CD4-positive, alpha-beta memory T cell (primary cell): ENCODE measurements around the gene TMEM234. TPM values are rescaled to one million over a fixed set of nuclear protein-coding genes. Genes with fewer than 3 reads are reported as not detected.
A peak's percentile ranks its signal among the peaks of the same experiment; 100 is the strongest.

ENCODE experiments used
- CTCF ChIA-PET: fragments of 350-600 bp; sonication (Branson Sonifier 250); formaldehyde crosslinking; loops from one replicate; lab custom pipeline; 2021; ENCODE audit warnings: inconsistent platforms; ENCODE audit not compliant: partially characterized antibody; lab: Charles Lee
- POLR2A ChIA-PET: fragments of 350-600 bp; sonication (Branson Sonifier 250); formaldehyde crosslinking; loops from one replicate; lab custom pipeline; 2021; ENCODE audit not compliant: partially characterized antibody; lab: Charles Lee
- DNase-seq, 5 donors: peaks; one replicate each; pipeline versions ENCODE4 v3.0.0 to v3.0.0-alpha.2; 2020 to 2022; ENCODE audit warnings: mixed read lengths in 1 of 5
- H3K27ac ChIP-seq: one replicate; pipeline ENCODE4 v1.7.0; 2013; ENCODE audit warnings: low read depth, low read length
- H3K27me3 ChIP-seq: 2 replicates; pipeline ENCODE4 v1.7.0; 2013; ENCODE audit warnings: mild to moderate bottlenecking, low read length, moderate library complexity; ENCODE audit not compliant: insufficient read depth
- H3K36me3 ChIP-seq: 2 replicates; pipeline ENCODE4 v1.7.0; 2013; ENCODE audit warnings: mild to moderate bottlenecking, low read length, moderate library complexity; ENCODE audit not compliant: insufficient read depth
- H3K4me1 ChIP-seq: 2 replicates; pipeline ENCODE4 v1.7.0; 2013; ENCODE audit warnings: mild to moderate bottlenecking, low read length, moderate library complexity; ENCODE audit not compliant: insufficient read depth
- H3K4me3 ChIP-seq, 2 donors: one replicate each; pipeline ENCODE4 v1.7.0; 2013; ENCODE audit warnings: low read length in 2 of 2, mild to moderate bottlenecking in 1 of 2
- H3K9me3 ChIP-seq, 2 donors: one replicate each; pipeline ENCODE4 v1.7.0; 2013; ENCODE audit warnings: low read length in 2 of 2, control low read depth in 1 of 2; ENCODE audit not compliant: control insufficient read depth in 1 of 2
- H3K27ac Mint-ChIP-seq, 7 donors: one replicate each; pipeline ENCODE4 v1.8.0; 2020 to 2021; ENCODE audit warnings: mixed read lengths in 7 of 7, mild to moderate bottlenecking in 6 of 7, inconsistent platforms in 3 of 7, moderate library complexity in 3 of 7
- H3K27me3 Mint-ChIP-seq, 2 donors: one replicate each; pipeline ENCODE4 v1.8.0; 2020 to 2021; ENCODE audit warnings: mixed read lengths in 2 of 2
- H3K36me3 Mint-ChIP-seq, 2 donors: one replicate each; pipeline ENCODE4 v1.8.0; 2020 to 2021; ENCODE audit warnings: mixed read lengths in 2 of 2, inconsistent platforms in 1 of 2, mild to moderate bottlenecking in 1 of 2
- H3K4me1 Mint-ChIP-seq, 4 donors: one replicate each; pipeline ENCODE4 v1.8.0; 2020 to 2021; ENCODE audit warnings: mixed read lengths in 4 of 4, mild to moderate bottlenecking in 1 of 4
- H3K4me3 Mint-ChIP-seq, 8 donors: one replicate each; pipeline ENCODE4 v1.8.0; 2020 to 2021; ENCODE audit warnings: mixed read lengths in 8 of 8, mild to moderate bottlenecking in 7 of 8, moderate library complexity in 6 of 8, inconsistent platforms in 3 of 8
- H3K9me3 Mint-ChIP-seq, 8 donors: one replicate each; pipeline ENCODE4 v1.8.0; 2020 to 2021; ENCODE audit warnings: mixed read lengths in 8 of 8, mild to moderate bottlenecking in 5 of 8, inconsistent platforms in 3 of 8, moderate library complexity in 1 of 8
- intact Hi-C: fragments of 100-400 bp; cut with micrococcal nuclease; formaldehyde crosslinking; loops from one replicate; pipeline ENCODE4 v1.15.1; 2023
- polyA plus RNA-seq, 2 donors: library from polyadenylated mRNA; unstranded; fragments of 300-500 nt; fragmentation: Illumina TruSeq; gene quantifications; one replicate each; pipeline ENCODE4 v1.2.3, GENCODE V29; 2021
- total RNA-seq, 2 experiments: library from RNA; stranded (reverse); gene quantifications; one replicate each; pipeline ENCODE4 v1.2.3, GENCODE V29; 2021

TMEM234 gene
- total and polyA plus RNA-seq, 4 experiments from 2014 or later: 5.1 to 30.7 (median 16.6) TPM

DNA sequence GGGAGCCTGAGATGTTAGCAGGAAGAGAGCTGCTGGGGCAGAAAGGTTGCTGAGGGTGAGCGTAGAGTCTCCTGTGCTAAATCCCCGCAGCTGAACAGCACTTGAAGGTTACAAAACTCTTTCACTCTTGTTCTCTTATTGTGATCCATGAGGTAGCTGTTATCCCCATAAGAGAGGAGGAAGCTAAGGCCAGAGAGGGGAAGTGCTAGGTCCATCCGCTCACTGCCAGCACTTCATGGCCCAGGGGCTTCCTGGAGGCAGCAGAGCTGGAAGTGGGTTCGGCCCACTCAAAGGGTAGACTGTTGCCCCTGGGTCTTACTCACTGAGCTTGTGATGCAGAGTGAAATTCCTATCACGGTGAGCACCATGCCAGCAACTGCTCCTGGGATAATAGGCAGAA is 5.6 kb downstream of the TMEM234 start:
- Mint-ChIP-seq H3K4me1 (peaks cover 18 to 44% (median 30%) of the 10 kb centered on the region in 4 donors), H3K9me3 (no peaks in the 10 kb centered on the region), H3K36me3 (peaks cover 4 to 26% of the 10 kb centered on the region in 2 donors), H3K4me3 (peak overlapping the region in 3 of 8 donors; percentile 29 to 66 (median 45)), H3K27ac (peak overlapping the region in 5 of 7 donors; percentile 61 to 90 (median 72)), H3K27me3 (no peaks in the 10 kb centered on the region)
- H3K27me3 ChIP-seq: no peaks in the 10 kb centered on the region
- H3K27ac ChIP-seq: no peak overlapping the region
- intact Hi-C loops: no loop called here
- ChIA-PET POLR2A (interaction anchor here (0.5 to 4.1 kb wide), 16 partner anchors 11 to 156 kb away, joined by 3 to 29 read pairs (median 8); partner anchors contain the start of genes CCDC28B, HDAC1, IQCC and MARCKSL1), CTCF (interaction anchor here (0.6 to 5.8 kb wide), 45 partner anchors 10 to 204 kb away, joined by 3 to 87 read pairs (median 10); partner anchors contain the start of genes BSDC1, CCDC28B, FAM167B and HDAC1)
- no peak for DNase-seq
- no peaks in the 10 kb centered on the region for H3K9me3 ChIP-seq
- peaks cover 4% of the 10 kb centered on the region for H3K36me3 ChIP-seq
- peaks cover 24% of the 10 kb centered on the region for H3K4me1 ChIP-seq
- H3K4me3 ChIP-seq: no peak overlapping the region

GRCh38 chr1:32215629-32216480 is 6.3 kb downstream of the TMEM234 start:
- H3K27me3 Mint-ChIP-seq: no peaks in the 10 kb centered on the region
- intact Hi-C loops: loop anchor here (1.0 to 2.0 kb wide), 4 partner anchors 75 to 198 kb away; no protein-coding TSS in a partner anchor
- peak overlapping the region in 3 of 8 donors; percentile 21 to 66 (median 58) for H3K4me3 Mint-ChIP-seq
- peaks cover 13 to 37% (median 25%) of the 10 kb centered on the region in 4 donors for H3K4me1 Mint-ChIP-seq
- Histone ChIP-seq H3K27me3 (no peaks in the 10 kb centered on the region), H3K4me3 (no peak overlapping the region), H3K4me1 (peaks cover 17% of the 10 kb centered on the region), H3K9me3 (no peaks in the 10 kb centered on the region), H3K36me3 (peaks cover 4% of the 10 kb centered on the region), H3K27ac (no peak overlapping the region)
- CTCF ChIA-PET: interaction anchor here (0.6 to 5.8 kb wide), 60 partner anchors 8 to 204 kb away, joined by 3 to 87 read pairs (median 8); partner anchors contain the start of genes BSDC1, CCDC28B, FAM167B and HDAC1
- DNase-seq: peak; percentile 45 to 65 (median 56)
- H3K9me3 Mint-ChIP-seq: no peaks in the 10 kb centered on the region
- peak overlapping the region; percentile 38 to 90 (median 72) for H3K27ac Mint-ChIP-seq
- POLR2A ChIA-PET: interaction anchor here (0.5 to 4.1 kb wide), 25 partner anchors 10 to 178 kb away, joined by 3 to 29 read pairs (median 4); partner anchors contain the start of genes BSDC1, CCDC28B, HDAC1 and IQCC
- peaks cover 4 to 25% of the 10 kb centered on the region in 2 donors for H3K36me3 Mint-ChIP-seq

- Histone ChIP-seq H3K27ac (no peak within 1 kb of the TSS), H3K9me3 (no peaks in the 10 kb centered on the region), H3K27me3 (no peaks in the 10 kb centered on the region), H3K36me3 (no peaks in the 10 kb centered on the region), H3K4me3 (no peak within 1 kb of the TSS), H3K4me1 (peaks cover 23% of the 10 kb centered on the region)
- POLR2A ChIA-PET: interaction anchor here (1.0 to 1.5 kb wide), 2 partner anchors 8 to 127 kb away, joined by 3 to 5 read pairs; partner anchors contain the start of genes CCDC28B and MARCKSL1
- Mint-ChIP-seq H3K27me3 (no peaks in the 10 kb centered on the region), H3K36me3 (no peaks in the 10 kb centered on the region), H3K9me3 (no peaks in the 10 kb centered on the region), H3K4me1 (peaks cover 7 to 32% (median 15%) of the 10 kb centered on the region in 4 donors), H3K27ac (peak within 1 kb of the TSS in 4 of 7 donors; percentile 32 to 78 (median 41)), H3K4me3 (peak within 1 kb of the TSS in 2 of 8 donors; percentile 25 to 48)
- CTCF ChIA-PET: interaction anchor here (0.8 to 5.0 kb wide), 3 partner anchors 12 to 39 kb away, joined by 3 to 15 read pairs (median 3); partner anchors contain the start of gene FAM167B
- no peak for DNase-seq
- intact Hi-C loops: loop anchor here (10.0 kb wide), 2 partner anchors 134 to 444 kb away; partner anchors contain the start of genes ADGRB2 and TMEM39B
Measured at GRCh38 chr1:32208891-32209328, 13.2 kb downstream of the TMEM234 start, which contains the start of gene DCDC2B. TSS of gene DCDC2B (plus strand) at chr1:32209089. CDS start at chr1:32209094, 5 bp downstream.

DNA sequence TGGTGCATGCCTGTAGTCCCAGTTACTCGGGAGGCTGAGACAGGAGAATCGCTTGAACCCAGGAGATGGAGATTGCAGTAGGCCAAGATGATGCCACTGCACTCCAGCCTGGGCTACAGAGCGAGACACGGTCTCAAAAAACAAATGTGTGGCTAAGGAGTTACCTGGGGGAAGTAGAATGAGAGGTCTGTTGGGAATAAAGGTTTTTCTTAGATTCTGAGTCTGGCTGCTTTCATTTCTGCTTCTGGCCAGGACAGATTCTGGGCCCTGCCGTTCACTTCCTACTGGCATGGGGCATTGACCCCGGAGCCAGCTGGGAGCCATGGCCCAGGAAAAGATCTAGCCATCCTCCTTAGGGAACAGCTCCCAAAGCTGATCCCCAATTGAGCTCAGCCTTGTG is 13.7 kb downstream of the TMEM234 start:
- POLR2A ChIA-PET: interaction anchor here (1.5 kb wide), 1 partner anchor 8 kb away, joined by 5 read pairs; the partner anchor contains the start of gene CCDC28B
- H3K4me3 Mint-ChIP-seq: peak overlapping the region in 1 of 8 donors; percentile 10
- Histone ChIP-seq H3K27me3 (no peaks in the 10 kb centered on the region), H3K36me3 (no peaks in the 10 kb centered on the region), H3K9me3 (no peaks in the 10 kb centered on the region), H3K27ac (no peak overlapping the region), H3K4me3 (no peak overlapping the region), H3K4me1 (peaks cover 23% of the 10 kb centered on the region)
- no peaks in the 10 kb centered on the region for H3K9me3 Mint-ChIP-seq
- intact Hi-C loops: loop anchor here (10.0 kb wide), 2 partner anchors 134 to 444 kb away; partner anchors contain the start of genes ADGRB2 and TMEM39B
- peak overlapping the region in 1 of 7 donors; percentile 36 for H3K27ac Mint-ChIP-seq
- no peaks in the 10 kb centered on the region for H3K36me3 Mint-ChIP-seq
- DNase-seq: no peak
- no peaks in the 10 kb centered on the region for H3K27me3 Mint-ChIP-seq
- peaks cover 7 to 32% (median 18%) of the 10 kb centered on the region in 4 donors for H3K4me1 Mint-ChIP-seq
- CTCF ChIA-PET: interaction anchor here (0.8 to 5.0 kb wide), 3 partner anchors 8 to 39 kb away, joined by 3 to 30 read pairs (median 15); partner anchors contain the start of gene FAM167B

DNA sequence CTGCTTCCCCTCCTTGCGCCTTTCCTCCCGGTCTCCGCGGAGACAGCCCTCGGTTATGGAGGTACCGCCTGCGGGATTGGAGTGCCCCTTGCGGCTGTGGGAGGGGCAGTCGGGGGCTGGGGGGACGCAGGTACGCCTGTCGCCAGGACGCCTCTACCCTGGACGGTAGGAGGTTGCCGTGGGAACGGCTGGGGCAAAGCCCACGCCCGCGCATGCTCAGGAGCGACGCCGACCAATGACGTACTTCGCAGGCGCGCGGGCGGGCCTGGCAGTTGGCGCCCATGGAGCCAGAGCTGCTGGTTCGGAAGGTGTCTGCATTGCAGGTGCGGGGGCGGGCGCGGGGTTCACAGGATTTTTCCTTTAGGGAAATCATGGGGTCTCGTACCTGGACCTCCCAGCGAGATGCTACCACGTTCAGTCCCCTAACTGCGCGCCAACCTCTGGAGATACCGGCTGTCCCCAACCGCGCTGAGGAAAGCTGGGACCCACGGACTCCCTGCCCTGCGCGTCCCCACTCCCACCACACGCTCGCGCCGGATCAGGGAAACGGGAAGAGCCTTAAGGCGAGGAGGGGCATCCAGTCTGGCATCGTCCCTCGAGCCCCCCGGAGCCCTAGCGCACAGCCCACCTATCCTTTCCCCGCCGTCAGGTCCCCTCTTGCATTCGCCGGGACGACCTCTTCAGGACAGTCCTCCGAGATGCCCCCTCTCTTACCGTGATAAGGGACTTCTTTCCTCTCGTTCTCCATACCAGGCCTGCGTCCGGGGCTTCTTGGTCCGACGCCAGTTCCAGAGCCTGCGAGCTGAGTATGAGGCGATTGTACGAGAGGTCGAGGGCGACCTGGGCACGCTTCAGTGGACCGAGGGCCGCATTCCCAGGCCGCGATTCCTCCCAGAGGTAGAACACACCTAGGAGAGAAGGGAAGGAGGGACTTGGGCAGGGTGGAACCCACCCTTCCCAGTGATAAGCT is 16.5 kb downstream of the TMEM234 start, which contains the start of gene IQCC:
IQCC (plus strand) TSS at position 271 of the 970 bp plus-strand sequence; CDS start at position 282, 11 bp downstream.
- intact Hi-C loops: loop anchor here (1.0 to 10.0 kb wide), 4 partner anchors 17 to 441 kb away; partner anchors contain the start of genes ADGRB2, EIF3I, TMEM234 and TMEM39B
- H3K9me3 ChIP-seq: no peaks in the 10 kb centered on the region
- peak; percentile 84 to 86 (median 86) for DNase-seq
- CTCF ChIA-PET: interaction anchor here (1.3 to 4.0 kb wide), 3 partner anchors 10 to 43 kb away, joined by 5 to 30 read pairs (median 6); no protein-coding TSS in a partner anchor
- H3K4me1 ChIP-seq: peaks cover 39% of the 10 kb centered on the region
- Mint-ChIP-seq H3K27ac (peak within 1 kb of the TSS; percentile 83 to 95 (median 92)), H3K36me3 (peaks cover 0 to 2% of the 10 kb centered on the region in 2 donors), H3K27me3 (no peaks in the 10 kb centered on the region), H3K4me1 (peaks cover 15 to 48% (median 33%) of the 10 kb centered on the region in 4 donors), H3K9me3 (no peaks in the 10 kb centered on the region), H3K4me3 (peak within 1 kb of the TSS; percentile 86 to 91 (median 89))
- H3K36me3 ChIP-seq: no peaks in the 10 kb centered on the region
- POLR2A ChIA-PET: interaction anchor here (0.6 to 3.3 kb wide), 17 partner anchors 9 to 445 kb away, joined by 3 to 29 read pairs (median 7); partner anchors contain the start of genes BSDC1, HDAC1, MARCKSL1 and RBBP4
- H3K27ac ChIP-seq: peak within 1 kb of the TSS; percentile 63
- no peaks in the 10 kb centered on the region for H3K27me3 ChIP-seq
- peak within 1 kb of the TSS; percentile 71 to 73 for H3K4me3 ChIP-seq
